Stimulated activated CD4-positive, alpha-beta T cell treated with anti-CD3 and anti-CD28 coated beads, TNF-alpha, amount 100 ng/mL, for 1 hour (primary cell): ENCODE measurements around the gene MORN3.
"Not testable (repeated sequence)": the region's sequence is repeated elsewhere in the genome, so short reads cannot be mapped to it uniquely, and the experiment has no call there.

Source experiments
- DNase-seq, 3 donors: peaks; one replicate each; pipeline ENCODE4 v3.0.0-alpha.2; 2020; ENCODE audit warnings: low read depth in 3 of 3, low spot score in 1 of 3

Gene MORN3

GRCh38 chr12:121669521-121669900 is at the start of gene MORN3:
Gene MORN3, minus strand, starts transcription at chr12:121669654. Its CDS starts 171 bp downstream, at chr12:121669483.
- DNase-seq, result no peak

GRCh38 chr12:121718653-121719239 is 49.3 kb upstream of the MORN3 start:
- DNase-seq, result no peak

- no peak for DNase-seq
These were observed 47.7 kb upstream of the MORN3 start for GRCh38 chr12:121717041-121717699.

- no peak for DNase-seq
These were observed 46.5 kb upstream of the MORN3 start for GRCh38 chr12:121715862-121716435.

- not testable (repeated sequence) for DNase-seq
These were observed 45.6 kb upstream of the MORN3 start for GRCh38 chr12:121715055-121715454.

- no peak for DNase-seq
These were observed 44.3 kb upstream of the MORN3 start for GRCh38 chr12:121713793-121714192.

GRCh38 chr12:121713257-121713777 is 43.9 kb upstream of the MORN3 start:
- no peak for DNase-seq

GRCh38 chr12:121712461-121713256 is 43.2 kb upstream of the MORN3 start, which contains the start of gene TMEM120B:
Gene TMEM120B, plus strand, starts transcription at chr12:121712752. Its CDS starts 144 bp downstream, at chr12:121712896.
- peak; percentile 58 to 84 (median 72) for DNase-seq

- peak in 1 of 3 donors; percentile 7 for DNase-seq
These were observed 42.7 kb upstream of the MORN3 start for GRCh38 chr12:121712190-121712460.

GRCh38 chr12:121711361-121712189 is 42.1 kb upstream of the MORN3 start:
- DNase-seq, result no peak

GRCh38 chr12:121709478-121709961 is 40.1 kb upstream of the MORN3 start:
- DNase-seq, result no peak

- not testable (repeated sequence) for DNase-seq
These were observed 39.6 kb upstream of the MORN3 start for GRCh38 chr12:121709064-121709424.

- no peak for DNase-seq
These were observed 39.0 kb upstream of the MORN3 start for GRCh38 chr12:121708313-121709063.

- DNase-seq, result no peak
These were observed 36.1 kb upstream of the MORN3 start for GRCh38 chr12:121705514-121705913.

GRCh38 chr12:121702944-121703343 is 33.5 kb upstream of the MORN3 start:
- no peak for DNase-seq

GRCh38 chr12:121701667-121702277 is 32.3 kb upstream of the MORN3 start:
- DNase-seq, result no peak

GRCh38 chr12:121697861-121698260 is 28.4 kb upstream of the MORN3 start:
- not testable (repeated sequence) for DNase-seq

GRCh38 chr12:121697093-121697698 is 27.7 kb upstream of the MORN3 start:
- DNase-seq, result peak in 1 of 3 donors; percentile 11

- no peak for DNase-seq
These were observed 23.8 kb upstream of the MORN3 start for GRCh38 chr12:121693155-121693687.
